ENCODE results near the gene TOE1. TPM values are rescaled to one million over a fixed set of nuclear protein-coding genes. Genes with fewer than 3 reads are reported as not detected.

The TOE1 gene
- polyA plus RNA-seq, 3 donors, result 3.9 to 8.1 (median 5.8) TPM

- WGBS (ENCODE audit: insufficient coverage), result no CpG with 5 or more reads among the region's 1 CpG
- no peak for TF ChIP-seq CTCF (IDR thresholded peaks at IDR 0.05)
- H3K4me3 Mint-ChIP-seq, result no peak overlapping the region
Measured at GRCh38 chr1:45380730-45381129, 40.8 kb downstream of the TOE1 start.

GRCh38 chr1:45381243-45381642 is 41.3 kb downstream of the TOE1 start:
- TF ChIP-seq CTCF (IDR thresholded peaks at IDR 0.05), result no peak
- Histone ChIP-seq H3K9me3 (replicated peaks in 1 of 2; ENCODE audit: control insufficient read depth in 1 of 2, insufficient read depth in 1 of 2, low read length in 2 of 2) (no peaks in the 10 kb centered on the region), H3K79me2 (ENCODE audit: insufficient read depth, low read length) (no peaks in the 10 kb centered on the region), H3K9ac (ENCODE audit: insufficient read depth, low read length, poor library complexity, severe bottlenecking) (no peak overlapping the region), H3K27ac (ENCODE audit: low read depth in 1 of 2, low read length in 2 of 2) (no peak overlapping the region), H3K27me3 (ENCODE audit: control insufficient read depth in 2 of 2, insufficient read depth in 2 of 2, low read length in 2 of 2) (no peaks in the 10 kb centered on the region), H3K4me2 (replicated peaks; ENCODE audit: extremely low read depth, low read length, poor library complexity, severe bottlenecking) (no peak overlapping the region), H3K4me1 (ENCODE audit: control insufficient read depth in 1 of 2, insufficient read depth in 2 of 2, low read length in 2 of 2) (no peaks in the 10 kb centered on the region), H3K36me3 (replicated peaks in 1 of 2; ENCODE audit: control insufficient read depth in 1 of 2, insufficient read depth in 2 of 2, low read length in 2 of 2) (peaks cover 0 to 7% of the 10 kb centered on the region in 2 donors), H3K4me3 (replicated peaks in 1 of 3; ENCODE audit: low read depth in 2 of 3, low read length in 3 of 3) (no peak overlapping the region), H2AFZ (ENCODE audit: insufficient read depth, low read depth, low read length, poor library complexity, severe bottlenecking) (no peak overlapping the region), H4K20me1 (ENCODE audit: insufficient read depth, low read length) (no peaks in the 10 kb centered on the region)
- no peaks in the 10 kb centered on the region for H3K4me1 Mint-ChIP-seq
- intact Hi-C loops (cut with micrococcal nuclease), result no loop called here
- H3K9me3 Mint-ChIP-seq, result no peaks in the 10 kb centered on the region
- no peaks in the 10 kb centered on the region for H3K27me3 Mint-ChIP-seq (ENCODE audit: low read depth in 3 of 3)
- peaks cover 0 to 7% of the 10 kb centered on the region in 2 donors for H3K36me3 Mint-ChIP-seq
- H3K4me3 Mint-ChIP-seq, result no peak overlapping the region
- no peak for DNase-seq
- no CpG with 5 or more reads among the region's 2 CpGs for WGBS (ENCODE audit: insufficient coverage)
- no peak overlapping the region for H3K27ac Mint-ChIP-seq

More at GRCh38 chr1:45380730-45381129, 40.8 kb downstream of the TOE1 start:
- Histone ChIP-seq H3K79me2 (ENCODE audit: insufficient read depth, low read length) (no peaks in the 10 kb centered on the region), H3K9me3 (replicated peaks in 1 of 2; ENCODE audit: control insufficient read depth in 1 of 2, insufficient read depth in 1 of 2, low read length in 2 of 2) (no peaks in the 10 kb centered on the region), H3K4me1 (ENCODE audit: control insufficient read depth in 1 of 2, insufficient read depth in 2 of 2, low read length in 2 of 2) (no peaks in the 10 kb centered on the region), H3K27ac (ENCODE audit: low read depth in 1 of 2, low read length in 2 of 2) (no peak overlapping the region), H3K4me3 (replicated peaks in 1 of 3; ENCODE audit: low read depth in 2 of 3, low read length in 3 of 3) (no peak overlapping the region), H2AFZ (ENCODE audit: insufficient read depth, low read depth, low read length, poor library complexity, severe bottlenecking) (no peak overlapping the region), H3K36me3 (replicated peaks in 1 of 2; ENCODE audit: control insufficient read depth in 1 of 2, insufficient read depth in 2 of 2, low read length in 2 of 2) (peaks cover 0 to 7% of the 10 kb centered on the region in 2 donors), H3K4me2 (replicated peaks; ENCODE audit: extremely low read depth, low read length, poor library complexity, severe bottlenecking) (no peak overlapping the region), H4K20me1 (ENCODE audit: insufficient read depth, low read length) (no peaks in the 10 kb centered on the region), H3K9ac (ENCODE audit: insufficient read depth, low read length, poor library complexity, severe bottlenecking) (no peak overlapping the region), H3K27me3 (ENCODE audit: control insufficient read depth in 2 of 2, insufficient read depth in 2 of 2, low read length in 2 of 2) (no peaks in the 10 kb centered on the region)
- DNase-seq, result no peak
- H3K36me3 Mint-ChIP-seq, result peaks cover 0 to 7% of the 10 kb centered on the region in 2 donors
- intact Hi-C loops (cut with micrococcal nuclease), result no loop called here
- H3K4me1 Mint-ChIP-seq, result no peaks in the 10 kb centered on the region
- no peaks in the 10 kb centered on the region for H3K27me3 Mint-ChIP-seq (ENCODE audit: low read depth in 3 of 3)
- no peak overlapping the region for H3K27ac Mint-ChIP-seq
- H3K9me3 Mint-ChIP-seq, result no peaks in the 10 kb centered on the region
